SK-MEL-5 (cell line): Measurements from ENCODE around the gene OR2D2. TPM values are rescaled to one million over a fixed set of nuclear protein-coding genes. Genes with fewer than 3 reads are reported as not detected.
"Not testable (repeated sequence)": the region's sequence is repeated elsewhere in the genome, so short reads cannot be mapped to it uniquely, and the experiment has no call there.

Source experiments
- DNase-seq: peaks from one replicate; pipeline ENCODE4 v3.0.0-alpha.2; 2016; ENCODE audit warnings: low read depth, low spot score
- in situ Hi-C: cut with HindIII; loops from 2 replicates; pipeline ENCODE4 v1.10.0; 2016; ENCODE audit warnings: low sequenced_read_pairs, high pct_unique_total_duplicates, low pct_unique_long_range_greater_than_20kb
- polyA plus RNA-seq, 2 experiments: library from polyadenylated mRNA; depleted of rRNA; stranded (reverse); fragments of >200 nt; gene quantifications; 2 replicates each; pipeline ENCODE4 v1.2.3, GENCODE V29; 2015
- total RNA-seq: library from RNA; depleted of rRNA; stranded (reverse); fragments of >200 nt; shearing (Covaris generic); gene quantifications from 2 replicates; pipeline ENCODE4 v1.2.3, GENCODE V29; 2014; rRNA removed

Gene OR2D2, protein sequence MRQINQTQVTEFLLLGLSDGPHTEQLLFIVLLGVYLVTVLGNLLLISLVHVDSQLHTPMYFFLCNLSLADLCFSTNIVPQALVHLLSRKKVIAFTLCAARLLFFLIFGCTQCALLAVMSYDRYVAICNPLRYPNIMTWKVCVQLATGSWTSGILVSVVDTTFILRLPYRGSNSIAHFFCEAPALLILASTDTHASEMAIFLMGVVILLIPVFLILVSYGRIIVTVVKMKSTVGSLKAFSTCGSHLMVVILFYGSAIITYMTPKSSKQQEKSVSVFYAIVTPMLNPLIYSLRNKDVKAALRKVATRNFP
- not detected in 2 replicates for total RNA-seq
- not detected in 2 replicates for polyA plus RNA-seq (2015; cell fraction: cytosol; rRNA removed)
- 0.30 TPM in 1 of 2 replicates, not detected in the other for polyA plus RNA-seq (2015; cell fraction: nucleus; rRNA removed)

DNA sequence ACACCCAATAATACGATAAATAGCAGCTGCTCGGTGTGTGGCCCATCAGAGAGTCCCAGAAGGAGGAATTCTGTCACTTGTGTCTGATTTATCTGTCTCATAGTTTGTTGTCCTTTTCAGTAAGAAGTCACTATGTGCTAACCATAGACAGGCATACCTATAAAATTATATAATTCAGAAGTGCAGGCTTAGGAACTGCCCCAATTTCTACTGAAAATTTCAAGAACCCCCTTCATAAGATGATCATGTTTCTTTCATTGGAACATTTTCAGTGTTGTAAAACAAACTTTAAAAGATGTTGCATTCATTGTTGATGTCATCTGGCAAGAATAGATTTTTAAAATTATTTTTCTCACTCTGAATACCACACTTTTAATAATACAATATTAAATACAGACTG is at the start of gene OR2D2:
OR2D2 (minus strand) TSS at position 101 of the 400 bp plus-strand sequence; CDS start at position 101, 0 bp downstream.
- in situ Hi-C loops, result no loop called here

GRCh38 chr11:6941970-6942369 is 49.7 kb upstream of the OR2D2 start:
- in situ Hi-C loops, result no loop called here
- DNase-seq, result no peak

More for the DNA sequence above, at the start of gene OR2D2:
- no peak for DNase-seq

- in situ Hi-C loops, result no loop called here
- no peak for DNase-seq
Observed at GRCh38 chr11:6932145-6932544, 39.8 kb upstream of the OR2D2 start.

GRCh38 chr11:6931146-6931713 is 38.9 kb upstream of the OR2D2 start:
- in situ Hi-C loops, result no loop called here
- no peak for DNase-seq

DNA sequence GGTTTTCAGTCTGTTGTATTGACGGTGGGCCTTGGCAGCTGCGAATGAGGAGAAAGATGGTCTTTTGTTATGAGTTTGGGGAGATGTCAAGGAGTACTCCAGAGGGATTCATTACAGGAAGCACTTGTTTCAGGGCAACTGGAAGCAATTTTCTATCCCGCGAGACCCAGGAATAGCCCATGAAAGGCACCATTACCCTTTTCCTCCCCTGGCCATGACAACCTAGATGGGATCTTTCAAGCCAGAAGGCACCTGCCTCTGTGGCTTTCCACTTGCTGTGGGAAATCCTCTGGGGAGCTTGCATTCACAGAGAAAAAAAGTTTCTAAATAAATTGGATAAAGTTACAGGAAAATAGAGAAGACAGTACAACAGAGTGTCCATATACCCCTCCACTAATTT is 36.6 kb upstream of the OR2D2 start:
- in situ Hi-C loops, result no loop called here

GRCh38 chr11:6927030-6927617 is 34.8 kb upstream of the OR2D2 start:
- in situ Hi-C loops, result no loop called here
- DNase-seq, result no peak

More for the DNA sequence above, 36.6 kb upstream of the OR2D2 start:
- no peak for DNase-seq

DNA sequence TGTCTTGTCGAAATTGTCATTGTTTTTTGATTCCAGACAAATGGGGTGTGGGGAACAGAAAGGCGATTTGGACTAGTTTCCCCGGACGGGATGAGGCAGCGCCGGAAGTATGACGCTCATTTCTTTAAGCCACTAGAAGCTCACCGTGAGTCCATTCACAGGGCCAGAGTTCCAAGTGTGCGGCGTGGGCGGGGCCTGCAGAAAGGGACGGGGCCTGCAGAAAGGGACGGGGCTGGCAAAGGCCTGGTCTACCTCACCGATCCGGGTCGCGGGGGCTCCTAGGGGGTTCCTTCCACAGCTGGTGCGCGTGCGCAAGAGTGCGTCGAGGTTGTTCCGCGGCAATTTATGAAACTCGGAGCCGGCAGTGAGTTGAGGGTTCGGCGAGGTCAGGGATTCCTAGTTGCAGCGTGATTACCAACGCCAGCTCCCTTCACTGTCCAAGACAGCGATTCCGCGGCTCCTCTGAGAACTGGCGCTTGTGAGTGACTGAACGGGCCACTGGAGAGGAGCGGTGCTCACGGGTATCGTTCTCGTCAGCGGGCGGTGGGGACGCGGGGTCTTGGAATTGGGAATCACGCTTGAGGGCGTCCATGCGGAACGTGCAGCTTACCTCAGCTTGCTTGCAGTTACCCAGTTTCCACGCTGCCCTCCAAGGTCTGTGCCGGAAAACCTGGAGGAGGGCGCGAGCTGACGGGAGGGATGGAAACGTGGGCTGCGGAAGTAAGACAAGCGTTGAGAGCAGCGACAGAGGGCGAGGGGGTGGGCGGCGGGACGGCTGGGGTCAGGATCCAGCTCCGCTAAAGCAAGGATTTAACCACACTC is 34.1 kb upstream of the OR2D2 start, which contains the start of gene ZNF215:
ZNF215 (plus strand) TSS at position 219 of the 822 bp plus-strand sequence. CDS start 5,847 bp downstream, outside the sequence.
- in situ Hi-C loops, result no loop called here
- peak; percentile 90 for DNase-seq

DNA sequence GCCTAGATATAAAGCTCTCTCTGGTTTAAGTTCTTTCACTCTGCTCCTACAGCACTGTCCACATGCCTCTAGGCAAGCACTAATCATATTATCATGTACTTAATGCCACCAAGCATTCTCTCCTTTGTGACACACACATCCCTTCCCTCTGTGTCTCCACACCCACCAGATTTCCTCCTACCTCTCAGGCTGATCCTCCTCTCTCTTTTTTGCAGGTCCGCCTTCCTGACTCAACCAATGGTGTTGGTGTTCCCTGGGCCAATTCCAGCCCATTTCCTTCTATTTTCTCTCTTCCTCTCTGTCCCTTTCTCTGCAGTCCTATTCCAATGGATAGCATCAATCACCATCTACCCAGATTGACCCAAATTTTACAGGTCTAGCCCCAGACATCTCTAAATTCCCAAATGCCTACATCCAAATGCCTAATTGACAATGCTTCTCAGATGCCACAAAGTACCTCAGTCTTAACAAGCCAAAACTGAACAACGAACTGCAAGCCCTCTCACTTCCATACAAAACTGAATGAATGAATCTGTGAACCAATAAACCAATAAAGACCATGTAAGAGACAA is 33.4 kb upstream of the OR2D2 start:
- DNase-seq, result peak; percentile 40
- in situ Hi-C loops, result no loop called here

DNA sequence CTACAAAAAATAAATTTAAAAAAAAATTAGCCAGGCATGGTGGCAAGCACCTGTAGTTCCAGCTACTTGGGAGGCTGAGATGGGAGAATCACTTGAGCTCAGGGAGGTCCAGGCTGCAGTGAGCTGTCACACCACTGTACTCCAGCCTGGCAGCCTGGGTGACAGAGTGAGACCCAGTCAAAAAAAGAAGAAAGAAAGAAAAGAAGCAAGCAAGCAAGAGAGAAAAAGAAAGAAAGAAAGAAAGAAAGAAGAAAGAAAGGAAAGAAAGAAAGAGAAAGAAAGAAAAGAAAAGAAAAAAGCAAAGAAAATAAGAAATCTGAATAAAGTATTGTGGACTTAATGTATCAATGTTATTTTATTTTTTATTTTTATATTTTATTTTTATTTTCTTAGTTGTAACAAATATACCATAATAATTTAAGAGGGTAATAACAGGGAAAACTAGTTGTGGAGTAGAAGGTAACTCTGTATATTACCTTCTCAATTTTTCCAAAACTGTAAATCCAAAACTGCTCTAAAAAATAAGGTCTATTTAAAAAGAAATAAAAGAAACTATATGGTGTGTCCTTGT is 32.8 kb upstream of the OR2D2 start:
- in situ Hi-C loops, result no loop called here
- DNase-seq, result no peak

- no peak for DNase-seq
- in situ Hi-C loops, result no loop called here
Observed at GRCh38 chr11:6920702-6921101, 28.4 kb upstream of the OR2D2 start, which contains the start of gene OR2D3. TSS of gene OR2D3 (plus strand) at chr11:6921002. CDS start at chr11:6921002, 0 bp downstream.

GRCh38 chr11:6919698-6920097 is 27.4 kb upstream of the OR2D2 start:
- in situ Hi-C loops, result no loop called here
- no peak for DNase-seq

DNA sequence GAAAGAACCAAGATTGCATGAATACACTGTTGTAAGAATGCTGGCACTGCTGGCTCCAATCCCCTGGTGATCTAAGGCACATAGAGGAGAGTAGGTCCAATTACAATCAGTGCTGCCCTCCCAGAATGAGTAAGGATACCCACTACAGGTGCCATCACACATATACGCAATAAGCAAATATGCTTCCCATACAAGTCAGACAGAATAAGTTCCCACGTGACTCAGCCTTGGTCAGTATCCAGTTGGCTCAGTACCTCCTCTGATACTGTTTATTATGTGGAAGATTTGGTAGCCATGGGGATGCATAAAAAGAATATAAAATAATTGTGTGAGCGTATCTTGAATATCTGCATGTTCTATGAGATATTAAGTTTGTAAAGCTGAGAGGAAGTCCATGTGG is 19.6 kb upstream of the OR2D2 start:
- DNase-seq, result no peak
- in situ Hi-C loops, result no loop called here

DNA sequence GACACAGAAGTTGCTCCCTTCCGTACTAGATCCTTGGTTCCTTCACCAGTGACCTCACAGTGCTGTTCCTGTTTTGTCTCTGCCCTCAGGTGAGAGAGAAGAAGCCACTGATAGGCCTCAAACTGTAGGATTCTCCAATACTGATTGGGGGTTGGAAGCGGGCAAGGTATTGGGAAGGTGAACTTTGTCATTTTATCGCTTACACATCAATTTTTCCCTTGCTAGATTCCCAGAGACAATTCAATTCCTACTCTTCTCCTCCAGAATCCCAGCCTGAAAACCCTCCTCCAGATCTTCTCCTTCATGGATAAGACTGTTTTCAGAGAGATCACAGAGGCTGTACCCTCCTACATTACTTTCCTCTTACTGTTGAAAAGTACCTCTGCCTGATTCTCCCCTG is 19.1 kb upstream of the OR2D2 start:
- in situ Hi-C loops, result no loop called here
- no peak for DNase-seq

DNA sequence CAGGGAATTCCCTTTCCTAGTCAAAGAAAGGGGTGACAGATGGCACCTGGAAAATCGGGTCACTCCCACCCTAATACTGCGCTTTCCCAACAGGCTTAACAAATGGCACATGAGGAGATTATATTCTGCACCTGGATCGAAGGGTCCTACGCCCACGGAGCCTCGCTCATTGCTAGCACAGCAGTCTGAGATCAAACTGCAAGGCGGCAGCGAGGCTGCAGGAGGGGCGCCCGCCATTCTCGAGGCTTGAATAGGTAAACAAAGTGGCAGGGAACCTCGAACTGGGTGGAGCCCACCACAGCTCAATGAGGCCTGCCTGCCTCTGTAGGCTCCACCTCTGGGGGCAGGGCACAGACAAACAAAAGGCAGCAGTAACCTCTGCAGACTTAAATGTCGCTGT is 12.5 kb upstream of the OR2D2 start:
- in situ Hi-C loops, result not testable (repeated sequence)

GRCh38 chr11:6900327-6900999 is 8.2 kb upstream of the OR2D2 start:
- in situ Hi-C loops, result no loop called here
- DNase-seq, result peak; percentile 11

More for the DNA sequence above, 12.5 kb upstream of the OR2D2 start:
- DNase-seq, result not testable (repeated sequence)

DNA sequence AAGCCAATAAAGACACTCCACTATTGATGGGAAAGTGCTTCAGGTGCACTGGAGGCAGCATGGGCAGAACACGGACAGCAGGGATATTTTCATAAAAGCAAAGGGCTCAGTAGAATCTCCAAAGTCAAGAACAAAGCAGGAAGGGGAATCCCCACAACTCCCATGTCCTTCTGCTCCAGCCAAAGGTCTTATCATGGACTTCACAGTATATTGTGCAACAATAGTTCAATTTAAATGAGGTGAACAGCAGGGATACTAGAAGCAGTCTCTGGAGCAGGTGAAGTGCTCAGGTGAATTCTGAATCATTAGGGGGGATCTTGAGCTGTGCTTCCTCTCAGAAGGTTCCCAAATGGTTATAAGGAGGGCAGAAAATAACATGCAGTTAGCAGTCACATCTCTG is 6.6 kb upstream of the OR2D2 start:
- DNase-seq, result no peak
- in situ Hi-C loops, result no loop called here

- DNase-seq, result no peak
- in situ Hi-C loops, result no loop called here
Observed at GRCh38 chr11:6895010-6895409, 2.7 kb upstream of the OR2D2 start.
